Neuron (in vitro differentiated cells): ENCODE results near the gene APRT.
"Not testable (repeated sequence)": the region's sequence is repeated elsewhere in the genome, so short reads cannot be mapped to it uniquely, and the experiment has no call there.

Source experiments
- H2AFZ ChIP-seq: one replicate; pipeline ENCODE4 v1.6.1; 2013; ENCODE audit warnings: low read depth, mild to moderate bottlenecking, inconsistent platforms, low read length, moderate library complexity
- H3K27me3 ChIP-seq: one replicate; pipeline ENCODE4 v1.6.1; 2013; ENCODE audit warnings: low read length; ENCODE audit not compliant: insufficient read depth
- H3K36me3 ChIP-seq: one replicate; pipeline ENCODE4 v1.6.1; 2013; ENCODE audit warnings: low read length; ENCODE audit not compliant: insufficient read depth
- H3K4me1 ChIP-seq: one replicate; pipeline ENCODE4 v1.6.1; 2013; ENCODE audit warnings: low read length; ENCODE audit not compliant: insufficient read depth
- H3K4me3 ChIP-seq: 2 replicates; pipeline ENCODE4 v1.5.1; 2013; ENCODE audit warnings: mild to moderate bottlenecking, low read length, moderate library complexity
- H3K9me3 ChIP-seq: one replicate; pipeline ENCODE4 v1.6.1; 2013; ENCODE audit warnings: low read length

APRT gene

GRCh38 chr16:88790312-88791211 lies 21.2 kb downstream of the APRT start:
- H3K4me1 ChIP-seq: peaks cover 7% of the 10 kb centered on the region
- H3K27me3 ChIP-seq: peaks cover 24% of the 10 kb centered on the region
- no peaks in the 10 kb centered on the region for H3K9me3 ChIP-seq
- H3K4me3 ChIP-seq: no peak overlapping the region
- peak overlapping the region; percentile 15 for H2AFZ ChIP-seq
- no peaks in the 10 kb centered on the region for H3K36me3 ChIP-seq

- H3K4me3 ChIP-seq: no peak overlapping the region
- no peaks in the 10 kb centered on the region for H3K36me3 ChIP-seq
- H3K9me3 ChIP-seq: no peaks in the 10 kb centered on the region
- H3K27me3 ChIP-seq: peaks cover 26% of the 10 kb centered on the region
- H2AFZ ChIP-seq: no peak overlapping the region
- H3K4me1 ChIP-seq: peaks cover 7% of the 10 kb centered on the region
Observed at GRCh38 chr16:88789594-88789993, 22.1 kb downstream of the APRT start.

DNA sequence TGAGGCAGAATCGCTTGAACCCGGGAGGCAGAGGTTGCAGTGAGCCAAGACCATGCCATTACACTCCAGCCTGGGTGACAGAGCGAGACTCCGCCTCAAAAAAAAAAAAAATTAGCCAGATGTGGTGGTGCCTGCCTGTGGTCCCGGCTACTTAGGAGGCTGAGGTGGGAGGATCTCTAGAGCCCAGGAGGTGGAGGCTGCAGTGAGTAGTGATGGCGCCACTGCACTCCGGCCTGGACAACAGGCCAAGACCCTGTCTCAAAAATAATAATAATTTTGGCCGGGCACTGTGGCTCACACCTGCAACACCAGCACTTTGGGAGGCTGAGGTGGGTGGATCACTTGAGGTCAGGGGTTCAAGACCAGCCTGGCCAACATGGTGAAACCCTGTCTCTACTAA lies 23.0 kb downstream of the APRT start:
- H3K4me3 ChIP-seq, H3K36me3 ChIP-seq, H2AFZ ChIP-seq, H3K9me3 ChIP-seq, H3K4me1 ChIP-seq: not testable (repeated sequence)
- H3K27me3 ChIP-seq: peaks cover 29% of the 10 kb centered on the region

DNA sequence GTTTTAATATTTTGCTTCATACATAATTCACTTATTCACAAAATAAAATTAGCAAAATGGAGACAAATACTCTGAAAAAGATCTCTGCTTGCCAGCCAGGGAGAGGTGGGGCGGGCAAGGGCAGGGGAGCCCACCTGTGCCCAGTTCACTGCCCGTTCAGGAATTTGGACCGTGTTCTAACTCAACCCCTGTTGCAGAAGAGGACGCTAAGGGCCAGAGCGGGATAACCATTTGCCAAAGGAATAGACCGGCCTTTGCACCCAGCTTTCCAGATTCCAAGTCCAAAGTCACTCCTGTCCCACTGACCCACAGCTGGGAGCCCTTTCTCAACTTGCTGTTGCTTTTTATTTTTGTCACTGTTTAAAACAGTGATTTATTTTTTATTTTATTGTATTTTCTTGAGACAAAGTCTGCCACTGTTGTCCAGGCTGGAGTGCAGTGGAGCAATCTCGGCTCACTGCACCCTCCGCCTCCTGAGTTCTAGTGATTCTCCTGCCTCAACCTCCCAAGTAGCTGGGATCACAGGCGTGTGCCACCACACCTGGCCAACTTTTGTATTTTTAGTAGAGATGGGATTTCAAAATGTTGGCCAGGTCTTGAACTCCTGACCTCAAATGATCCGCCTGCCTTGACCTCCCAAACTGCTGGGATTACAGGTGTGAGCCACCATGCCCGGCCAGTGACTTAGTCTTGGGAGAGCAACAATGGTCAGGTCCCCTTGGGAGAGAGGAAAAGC lies 24.0 kb downstream of the APRT start:
- H3K4me1 ChIP-seq: peaks cover 7% of the 10 kb centered on the region
- H3K36me3 ChIP-seq: no peaks in the 10 kb centered on the region
- no peaks in the 10 kb centered on the region for H3K9me3 ChIP-seq
- H3K4me3 ChIP-seq: no peak overlapping the region
- H2AFZ ChIP-seq: no peak overlapping the region
- H3K27me3 ChIP-seq: peaks cover 32% of the 10 kb centered on the region

DNA sequence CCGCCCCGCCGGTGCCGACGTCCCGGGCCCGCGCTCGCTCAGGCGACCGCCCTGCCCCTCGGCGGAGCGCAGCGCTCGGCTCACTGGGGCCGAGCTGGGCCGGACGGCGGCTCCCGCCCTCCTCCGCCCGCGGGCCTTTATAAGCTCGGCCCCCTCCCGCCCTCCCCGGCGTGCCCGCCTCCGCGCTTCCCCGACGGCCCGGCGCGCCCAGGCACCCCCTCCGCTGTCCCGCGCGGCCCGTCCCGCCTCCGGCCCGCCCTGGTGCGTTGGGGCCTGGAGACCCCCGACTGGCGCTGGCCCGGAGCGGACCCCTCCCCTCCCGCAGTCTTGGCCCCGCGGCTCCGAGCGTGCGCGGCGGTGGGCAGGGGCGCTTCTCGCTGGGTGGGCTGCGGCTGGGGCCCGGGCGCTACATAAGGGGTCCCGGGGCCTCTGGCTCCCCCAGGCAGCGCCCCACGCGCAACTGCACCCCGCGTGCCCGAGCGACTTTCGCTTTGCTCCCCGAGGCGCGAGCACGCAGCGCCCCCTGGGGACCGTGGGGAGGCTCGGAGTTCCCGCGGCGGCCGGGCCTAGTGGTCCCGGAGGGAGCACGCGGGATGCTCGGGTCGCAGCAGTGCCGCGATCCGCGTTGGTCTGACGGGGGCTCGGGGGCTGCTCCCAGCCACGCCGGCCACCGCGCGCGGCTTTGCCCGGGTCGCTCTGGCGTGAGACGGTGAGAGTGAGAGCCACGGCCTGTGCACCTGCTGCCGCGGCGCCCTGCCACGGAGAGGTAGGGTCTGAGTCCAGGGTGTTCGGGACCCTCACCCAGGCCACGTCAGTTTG lies 26.4 kb downstream of the APRT start, which contains the start of gene PIEZO1:
Gene PIEZO1, minus strand, starts transcription at position 115 of the 819 bp plus-strand sequence. CDS start 256 bp downstream, outside the sequence.
- Histone ChIP-seq H3K9me3 (no peaks in the 10 kb centered on the region), H3K27me3 (peaks cover 37% of the 10 kb centered on the region), H3K4me3 (peak within 1 kb of the TSS; percentile 28), H2AFZ (peak within 1 kb of the TSS; percentile 36), H3K4me1 (peaks cover 1% of the 10 kb centered on the region), H3K36me3 (no peaks in the 10 kb centered on the region)

- Histone ChIP-seq H3K36me3 (no peaks in the 10 kb centered on the region), H3K4me1 (no peaks in the 10 kb centered on the region), H3K4me3 (peak overlapping the region; percentile 28), H2AFZ (peak overlapping the region; percentile 36), H3K27me3 (peaks cover 36% of the 10 kb centered on the region), H3K9me3 (no peaks in the 10 kb centered on the region)
Observed at GRCh38 chr16:88784856-88785105, 26.9 kb downstream of the APRT start.

GRCh38 chr16:88784074-88784855 lies 27.5 kb downstream of the APRT start:
- Histone ChIP-seq H3K36me3 (no peaks in the 10 kb centered on the region), H3K4me1 (no peaks in the 10 kb centered on the region), H2AFZ (peak overlapping the region; percentile 36), H3K4me3 (peak overlapping the region; percentile 28), H3K9me3 (no peaks in the 10 kb centered on the region), H3K27me3 (peaks cover 36% of the 10 kb centered on the region)

DNA sequence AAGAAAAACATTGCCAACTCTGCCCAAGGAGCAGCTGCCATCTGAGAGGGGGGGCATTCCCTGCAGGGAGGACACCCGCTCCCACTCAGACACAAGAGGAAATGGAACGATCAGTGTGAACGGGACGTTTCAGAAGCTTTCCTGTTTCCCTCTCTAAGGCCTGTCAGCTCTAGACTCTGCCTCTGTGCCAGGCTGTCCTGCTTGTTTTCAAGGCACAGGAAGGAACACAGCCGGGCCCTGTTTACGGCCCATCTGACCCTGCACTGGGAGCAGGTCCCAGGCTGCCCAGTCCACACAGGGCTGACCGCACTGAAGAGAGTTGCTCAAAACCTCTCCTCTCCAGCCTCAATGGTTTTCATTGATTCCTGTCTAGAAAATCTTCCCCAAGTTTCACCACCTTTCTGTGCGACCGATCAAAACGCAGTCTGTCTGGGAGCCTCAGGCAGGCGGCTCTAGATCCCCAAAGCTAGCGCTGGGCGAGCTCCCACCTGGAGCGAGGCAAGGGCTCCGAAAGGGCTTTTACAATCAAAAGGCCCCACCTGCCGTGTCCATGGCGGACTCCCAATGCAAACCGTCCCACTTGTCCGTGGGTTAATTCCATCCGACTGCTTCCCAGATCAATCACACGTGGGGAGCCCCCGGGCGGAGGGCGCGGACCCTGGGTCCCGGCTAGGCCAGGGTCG lies 28.2 kb downstream of the APRT start:
- peaks cover 36% of the 10 kb centered on the region for H3K27me3 ChIP-seq
- no peaks in the 10 kb centered on the region for H3K4me1 ChIP-seq
- H2AFZ ChIP-seq: no peak overlapping the region
- H3K36me3 ChIP-seq: no peaks in the 10 kb centered on the region
- H3K4me3 ChIP-seq: no peak overlapping the region
- no peaks in the 10 kb centered on the region for H3K9me3 ChIP-seq

DNA sequence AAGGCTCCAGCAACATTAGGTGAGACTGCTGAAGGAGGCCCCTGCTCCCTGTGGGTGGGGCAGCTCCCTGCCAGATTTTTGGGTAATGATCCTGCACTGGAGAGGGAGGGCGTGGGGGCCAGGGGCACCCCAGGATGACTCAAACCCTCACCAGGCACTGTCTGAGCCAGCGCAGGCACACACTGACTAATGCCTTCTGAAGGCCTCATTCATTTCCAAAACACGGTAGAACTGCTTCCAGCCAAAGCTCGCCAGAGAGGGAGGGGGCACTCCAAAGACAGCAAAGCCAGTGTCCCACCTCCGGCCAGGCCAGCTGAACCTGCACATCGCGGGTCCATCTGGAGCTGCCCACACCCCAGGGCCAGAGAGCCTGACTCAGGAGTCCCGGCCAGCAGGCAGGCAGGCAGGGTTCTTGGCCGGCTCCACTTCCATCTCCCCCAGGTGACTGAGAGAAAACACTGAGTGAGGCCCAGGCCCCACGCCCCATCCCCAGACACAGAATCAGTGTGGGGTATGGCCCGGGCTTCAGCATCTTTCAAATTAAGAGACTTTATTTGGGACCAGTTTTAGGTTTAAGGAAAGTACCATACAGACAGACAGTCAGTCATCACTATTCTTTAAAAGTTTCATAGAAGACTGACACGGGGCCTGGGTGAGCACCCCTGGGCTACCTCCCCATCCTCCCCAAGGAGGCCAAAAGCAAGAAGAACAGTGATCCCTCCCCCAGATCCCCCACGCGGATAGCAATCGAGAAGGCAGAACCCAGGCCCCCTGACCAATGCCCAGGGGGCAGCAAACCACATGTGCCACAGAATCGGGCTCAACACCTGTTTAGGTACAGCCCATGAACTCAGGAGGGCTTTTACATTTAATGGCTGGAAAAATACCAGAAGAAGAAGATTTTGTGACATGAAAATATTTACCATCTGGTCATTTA lies 29.0 kb downstream of the APRT start:
- no peak overlapping the region for H2AFZ ChIP-seq
- H3K27me3 ChIP-seq: peaks cover 36% of the 10 kb centered on the region
- H3K9me3 ChIP-seq: no peaks in the 10 kb centered on the region
- no peaks in the 10 kb centered on the region for H3K4me1 ChIP-seq
- H3K36me3 ChIP-seq: no peaks in the 10 kb centered on the region
- H3K4me3 ChIP-seq: no peak overlapping the region

DNA sequence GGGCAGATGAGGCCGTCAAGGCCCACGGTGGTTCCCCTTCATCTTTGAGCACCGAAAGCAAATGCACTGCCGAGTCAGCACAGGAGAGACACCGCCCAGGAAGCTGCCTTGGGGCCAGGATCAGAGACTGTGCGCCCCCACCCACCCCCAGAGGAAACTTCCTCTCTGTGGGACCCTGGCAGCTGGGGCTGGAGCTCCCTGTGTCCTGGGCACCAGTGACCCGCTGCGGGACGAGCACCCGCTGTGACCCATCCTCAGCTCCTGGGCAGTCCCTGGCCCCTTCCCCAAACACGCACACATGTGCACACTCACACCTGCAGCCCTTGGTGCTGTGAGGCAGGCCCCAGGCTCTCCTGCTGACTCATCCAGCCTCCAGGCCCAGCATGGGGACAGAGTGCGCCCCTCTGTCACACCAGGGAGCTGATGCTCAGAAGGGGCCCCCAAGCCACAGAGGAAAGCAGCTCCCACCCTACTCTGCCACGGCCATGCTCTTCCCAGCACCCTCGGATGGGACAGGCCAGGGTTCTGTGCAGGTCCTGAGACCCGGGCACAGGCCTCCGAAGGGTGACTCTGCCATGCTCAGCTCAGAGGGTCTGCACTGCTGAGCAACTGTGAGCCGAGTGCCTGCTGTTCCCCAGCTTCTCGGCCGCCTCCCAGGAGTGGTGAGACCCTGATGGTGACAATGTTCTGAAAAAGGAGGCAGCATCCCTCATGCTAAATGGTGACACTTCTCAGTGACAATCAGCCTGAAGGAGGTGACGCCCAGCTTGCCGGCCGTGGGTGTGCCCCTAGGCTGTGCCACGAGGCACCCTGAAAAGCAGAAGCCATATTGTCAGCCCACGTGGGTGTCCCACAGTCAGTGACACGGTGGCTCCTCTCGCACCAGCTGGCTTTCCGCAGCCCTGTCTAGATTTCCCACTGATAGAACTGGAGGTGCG lies 30.3 kb downstream of the APRT start:
- H3K36me3 ChIP-seq: no peaks in the 10 kb centered on the region
- H2AFZ ChIP-seq: no peak overlapping the region
- no peaks in the 10 kb centered on the region for H3K4me1 ChIP-seq
- H3K27me3 ChIP-seq: peaks cover 32% of the 10 kb centered on the region
- H3K4me3 ChIP-seq: no peak overlapping the region
- H3K9me3 ChIP-seq: no peaks in the 10 kb centered on the region
